Measurements from ENCODE around the gene TSPAN7.
A peak's percentile ranks its signal among the peaks of the same experiment; 100 is the strongest.

TSPAN7 gene, protein sequence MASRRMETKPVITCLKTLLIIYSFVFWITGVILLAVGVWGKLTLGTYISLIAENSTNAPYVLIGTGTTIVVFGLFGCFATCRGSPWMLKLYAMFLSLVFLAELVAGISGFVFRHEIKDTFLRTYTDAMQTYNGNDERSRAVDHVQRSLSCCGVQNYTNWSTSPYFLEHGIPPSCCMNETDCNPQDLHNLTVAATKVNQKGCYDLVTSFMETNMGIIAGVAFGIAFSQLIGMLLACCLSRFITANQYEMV

GRCh38 chrX:38561126-38561868 is at the start of gene TSPAN7:
TSS of gene TSPAN7 (plus strand) at chrX:38561542. CDS start at chrX:38561547, 5 bp downstream.
- Histone ChIP-seq H3K27ac (ENCODE audit: low read depth, low read length) (peak within 1 kb of the TSS; percentile 27), H3K9ac (ENCODE audit: low read length) (no peak within 1 kb of the TSS), H3K36me3 (ENCODE audit: insufficient read depth, low read length) (no peaks in the 10 kb centered on the region)

DNA sequence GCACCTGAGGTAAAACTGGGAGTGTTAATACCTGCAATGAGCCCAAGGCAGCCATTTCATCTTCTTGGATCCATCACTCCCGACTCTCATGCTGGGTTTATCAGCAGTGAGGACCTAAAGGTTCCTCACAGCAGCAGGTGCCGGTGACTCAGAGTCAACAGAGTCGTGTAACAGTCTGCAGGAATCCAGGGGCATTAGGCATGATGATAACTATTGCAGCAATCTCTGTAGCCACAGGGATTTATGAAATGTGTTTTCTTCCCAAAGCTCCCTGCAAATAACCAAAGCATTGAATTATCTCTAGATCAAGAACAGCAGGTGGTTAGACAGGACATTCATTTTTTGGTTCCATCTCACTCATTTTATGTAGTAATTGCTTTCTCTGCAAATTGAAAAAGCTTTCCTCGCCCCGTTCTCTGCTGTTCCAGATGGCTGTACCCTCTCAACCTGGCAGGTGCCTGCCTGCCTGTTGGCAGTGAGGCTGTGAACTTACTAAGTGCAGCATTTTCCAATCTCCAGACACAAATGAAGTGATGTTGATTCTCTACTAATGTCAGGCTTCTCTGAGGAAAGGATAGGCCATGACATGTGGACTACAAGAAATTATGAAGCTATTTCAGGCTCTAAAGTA is 48.1 kb upstream of the TSPAN7 start:
- H3K9ac ChIP-seq (ENCODE audit: low read length): no peak overlapping the region
- no peak overlapping the region for H3K27ac ChIP-seq (ENCODE audit: low read depth, low read length)
- no peaks in the 10 kb centered on the region for H3K36me3 ChIP-seq (ENCODE audit: insufficient read depth, low read length)
- no peak overlapping the region for H3K4me3 ChIP-seq (ENCODE audit: low read depth in 1 of 2, low read length in 2 of 2)
- peaks cover 0 to 4% of the 10 kb centered on the region in 2 donors for H3K27me3 ChIP-seq (ENCODE audit: control insufficient read depth in 1 of 2, insufficient read depth in 2 of 2, low read length in 2 of 2)
- no peaks in the 10 kb centered on the region for H3K9me3 ChIP-seq (ENCODE audit: low read length)
- H3K4me1 ChIP-seq (ENCODE audit: insufficient read depth, low read length): no peaks in the 10 kb centered on the region

More at GRCh38 chrX:38561126-38561868, at the start of gene TSPAN7:
- Histone ChIP-seq H3K9me3 (ENCODE audit: low read length) (no peaks in the 10 kb centered on the region), H3K4me1 (ENCODE audit: insufficient read depth, low read length) (no peaks in the 10 kb centered on the region), H3K4me3 (ENCODE audit: low read depth in 1 of 2, low read length in 2 of 2) (peak within 1 kb of the TSS; percentile 48 to 49), H3K27me3 (ENCODE audit: control insufficient read depth in 1 of 2, insufficient read depth in 2 of 2, low read length in 2 of 2) (peaks cover 0 to 6% of the 10 kb centered on the region in 2 donors)

DNA sequence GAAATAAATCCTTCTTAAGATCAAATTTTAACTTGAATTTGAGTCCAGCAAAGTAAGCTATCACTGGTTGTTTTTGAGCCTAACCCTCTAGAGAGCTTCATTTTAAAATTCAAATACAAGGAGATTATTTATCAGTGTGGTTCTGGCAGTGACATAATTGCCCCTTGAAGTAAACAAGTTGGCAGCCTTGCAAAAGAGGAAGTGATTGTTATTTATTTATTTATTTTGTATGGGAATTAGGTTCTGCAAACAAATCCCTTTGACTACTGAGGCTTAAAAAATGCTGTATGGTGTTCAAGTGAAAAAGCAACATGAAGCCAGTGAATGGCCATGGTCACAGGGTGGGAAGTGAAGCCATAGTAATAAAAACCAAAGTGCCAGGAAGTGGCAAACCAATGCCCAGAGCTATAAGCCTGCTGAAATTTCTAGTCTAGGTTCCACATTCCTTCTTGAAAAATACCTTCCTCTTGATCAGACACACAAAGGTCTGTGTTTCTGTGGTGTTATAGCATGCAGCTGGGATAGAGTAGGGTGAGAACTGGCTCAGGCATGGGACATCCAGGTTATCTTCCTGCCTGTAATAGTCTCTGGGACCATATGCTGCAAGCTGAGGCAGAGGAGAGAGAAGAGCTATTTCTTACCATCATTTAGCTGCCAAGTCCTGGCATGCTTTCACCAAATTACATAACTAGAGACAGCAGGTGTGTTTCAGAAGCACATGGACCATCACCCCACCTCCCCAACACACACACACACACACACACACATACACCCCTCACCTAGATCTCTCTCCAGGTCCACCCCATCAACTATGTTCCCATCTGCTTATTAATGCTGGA is 47.1 kb upstream of the TSPAN7 start:
- Histone ChIP-seq H3K9ac (ENCODE audit: low read length) (no peak overlapping the region), H3K27me3 (ENCODE audit: control insufficient read depth in 1 of 2, insufficient read depth in 2 of 2, low read length in 2 of 2) (peaks cover 0 to 4% of the 10 kb centered on the region in 2 donors), H3K4me1 (ENCODE audit: insufficient read depth, low read length) (no peaks in the 10 kb centered on the region), H3K4me3 (ENCODE audit: low read depth in 1 of 2, low read length in 2 of 2) (no peak overlapping the region), H3K36me3 (ENCODE audit: insufficient read depth, low read length) (no peaks in the 10 kb centered on the region), H3K9me3 (ENCODE audit: low read length) (no peaks in the 10 kb centered on the region), H3K27ac (ENCODE audit: low read depth, low read length) (no peak overlapping the region)

DNA sequence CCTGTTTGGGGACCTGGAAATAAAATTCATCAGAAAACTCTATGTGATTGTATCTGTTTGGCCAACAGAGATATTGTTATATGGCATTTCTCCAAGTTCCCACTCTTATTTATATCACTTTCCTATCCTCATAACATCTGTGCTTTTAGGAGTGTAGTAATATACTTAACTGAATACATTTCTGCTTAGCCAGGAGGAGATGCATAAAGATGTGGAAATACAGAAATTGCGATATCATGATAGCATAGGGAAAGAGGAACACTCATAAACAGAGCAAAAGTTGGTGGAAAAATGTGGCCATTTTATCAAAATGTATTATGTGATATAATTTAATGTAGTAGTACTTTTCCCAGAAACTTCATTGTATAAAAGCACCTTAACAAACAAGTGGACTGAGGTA is 46.1 kb upstream of the TSPAN7 start:
- Histone ChIP-seq H3K4me1 (ENCODE audit: insufficient read depth, low read length) (no peaks in the 10 kb centered on the region), H3K36me3 (ENCODE audit: insufficient read depth, low read length) (no peaks in the 10 kb centered on the region), H3K9ac (ENCODE audit: low read length) (no peak overlapping the region), H3K4me3 (ENCODE audit: low read depth in 1 of 2, low read length in 2 of 2) (no peak overlapping the region), H3K27me3 (ENCODE audit: control insufficient read depth in 1 of 2, insufficient read depth in 2 of 2, low read length in 2 of 2) (peaks cover 0 to 4% of the 10 kb centered on the region in 2 donors), H3K27ac (ENCODE audit: low read depth, low read length) (no peak overlapping the region), H3K9me3 (ENCODE audit: low read length) (no peaks in the 10 kb centered on the region)

DNA sequence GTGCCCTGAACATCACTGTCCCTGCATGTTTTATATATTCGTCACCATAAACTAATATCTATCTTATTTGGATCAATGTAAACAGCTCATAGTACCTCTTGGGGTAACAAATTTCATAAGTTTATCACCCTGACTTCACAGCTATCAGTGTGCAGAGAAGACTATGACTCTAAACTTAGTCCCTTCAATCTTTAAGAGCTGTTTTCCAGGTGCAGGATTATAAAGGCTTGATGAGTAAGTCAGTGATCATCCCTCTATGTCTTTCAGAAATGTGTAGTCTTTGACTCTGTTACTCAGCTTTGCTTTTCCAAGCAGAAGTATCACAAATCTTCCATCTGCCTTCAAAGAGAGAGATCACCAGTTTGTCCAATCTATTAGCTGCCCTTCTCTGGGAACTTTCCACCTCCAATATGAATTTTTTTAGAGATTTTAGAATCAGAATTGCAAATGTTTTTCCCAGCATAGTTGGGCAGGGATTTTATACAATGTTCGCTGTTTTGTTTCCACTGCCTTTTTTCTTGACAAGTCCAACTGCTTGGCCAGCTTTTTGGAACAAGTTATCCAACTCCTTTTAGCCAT is 45.1 kb upstream of the TSPAN7 start:
- Histone ChIP-seq H3K4me3 (ENCODE audit: low read depth in 1 of 2, low read length in 2 of 2) (no peak overlapping the region), H3K27ac (ENCODE audit: low read depth, low read length) (no peak overlapping the region), H3K27me3 (ENCODE audit: control insufficient read depth in 1 of 2, insufficient read depth in 2 of 2, low read length in 2 of 2) (peaks cover 0 to 4% of the 10 kb centered on the region in 2 donors), H3K9me3 (ENCODE audit: low read length) (no peaks in the 10 kb centered on the region), H3K4me1 (ENCODE audit: insufficient read depth, low read length) (no peaks in the 10 kb centered on the region), H3K36me3 (ENCODE audit: insufficient read depth, low read length) (no peaks in the 10 kb centered on the region), H3K9ac (ENCODE audit: low read length) (no peak overlapping the region)

DNA sequence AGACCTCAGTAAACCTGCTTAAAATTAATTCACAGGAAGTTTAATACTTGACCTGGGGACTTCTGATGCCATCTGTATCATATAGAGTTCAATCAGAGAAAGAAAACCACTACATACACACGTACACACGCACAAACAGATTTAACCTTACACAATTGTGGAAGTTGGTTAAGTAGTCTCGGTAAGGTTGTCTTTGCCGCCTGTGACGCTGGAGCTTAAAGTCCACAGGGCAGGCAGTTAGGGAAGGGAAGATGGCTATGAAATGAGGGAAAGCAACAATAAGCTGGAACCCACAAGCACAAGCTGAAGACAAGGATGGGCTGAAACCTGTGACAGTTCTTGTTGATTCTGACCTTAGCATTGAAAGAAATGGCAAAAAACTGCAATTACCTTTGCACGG is 41.7 kb upstream of the TSPAN7 start:
- H3K9ac ChIP-seq (ENCODE audit: low read length): no peak overlapping the region
- H3K27ac ChIP-seq (ENCODE audit: low read depth, low read length): no peak overlapping the region
- H3K4me1 ChIP-seq (ENCODE audit: insufficient read depth, low read length): no peaks in the 10 kb centered on the region
- no peaks in the 10 kb centered on the region for H3K36me3 ChIP-seq (ENCODE audit: insufficient read depth, low read length)
- no peak overlapping the region for H3K4me3 ChIP-seq (ENCODE audit: low read depth in 1 of 2, low read length in 2 of 2)
- peaks cover 0 to 4% of the 10 kb centered on the region in 2 donors for H3K27me3 ChIP-seq (ENCODE audit: control insufficient read depth in 1 of 2, insufficient read depth in 2 of 2, low read length in 2 of 2)
- H3K9me3 ChIP-seq (ENCODE audit: low read length): no peaks in the 10 kb centered on the region

- no peaks in the 10 kb centered on the region for H3K9me3 ChIP-seq (ENCODE audit: low read length)
- H3K27me3 ChIP-seq (ENCODE audit: control insufficient read depth in 1 of 2, insufficient read depth in 2 of 2, low read length in 2 of 2): no peaks in the 10 kb centered on the region
- H3K4me3 ChIP-seq (ENCODE audit: low read depth in 1 of 2, low read length in 2 of 2): no peak overlapping the region
- H3K4me1 ChIP-seq (ENCODE audit: insufficient read depth, low read length): no peaks in the 10 kb centered on the region
- no peaks in the 10 kb centered on the region for H3K36me3 ChIP-seq (ENCODE audit: insufficient read depth, low read length)
- H3K9ac ChIP-seq (ENCODE audit: low read length): no peak overlapping the region
- no peak overlapping the region for H3K27ac ChIP-seq (ENCODE audit: low read depth, low read length)
Measured at GRCh38 chrX:38538134-38538533, 23.2 kb upstream of the TSPAN7 start.

DNA sequence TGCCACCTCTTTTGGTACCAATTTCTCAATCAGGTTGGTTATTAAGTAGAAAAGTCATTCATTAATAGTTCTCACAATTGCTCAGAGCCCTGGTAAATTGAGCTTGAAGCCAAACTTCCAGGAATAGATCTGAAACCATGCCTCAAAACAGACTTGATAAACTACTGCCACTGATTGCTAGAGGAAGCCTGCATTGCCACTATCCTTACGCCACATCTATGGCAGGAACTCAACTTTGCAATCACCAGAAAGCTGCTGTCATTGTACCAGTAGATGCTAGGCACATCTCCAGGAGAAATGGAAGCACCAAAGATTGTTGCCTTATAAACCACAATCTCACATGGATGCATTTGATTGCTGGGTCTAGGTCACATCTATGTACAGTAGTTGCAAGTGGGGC is 21.6 kb upstream of the TSPAN7 start:
- H3K27ac ChIP-seq (ENCODE audit: low read depth, low read length): no peak overlapping the region
- no peaks in the 10 kb centered on the region for H3K4me1 ChIP-seq (ENCODE audit: insufficient read depth, low read length)
- no peaks in the 10 kb centered on the region for H3K9me3 ChIP-seq (ENCODE audit: low read length)
- H3K36me3 ChIP-seq (ENCODE audit: insufficient read depth, low read length): no peaks in the 10 kb centered on the region
- H3K9ac ChIP-seq (ENCODE audit: low read length): no peak overlapping the region
- H3K4me3 ChIP-seq (ENCODE audit: low read depth in 1 of 2, low read length in 2 of 2): no peak overlapping the region
- H3K27me3 ChIP-seq (ENCODE audit: control insufficient read depth in 1 of 2, insufficient read depth in 2 of 2, low read length in 2 of 2): no peaks in the 10 kb centered on the region

GRCh38 chrX:38548508-38548907 is 12.8 kb upstream of the TSPAN7 start:
- Histone ChIP-seq H3K27ac (ENCODE audit: low read depth, low read length) (no peak overlapping the region), H3K9me3 (ENCODE audit: low read length) (no peaks in the 10 kb centered on the region)

GRCh38 chrX:38552721-38553120 is 8.6 kb upstream of the TSPAN7 start:
- Histone ChIP-seq H3K36me3 (ENCODE audit: insufficient read depth, low read length) (no peaks in the 10 kb centered on the region), H3K4me3 (ENCODE audit: low read depth in 1 of 2, low read length in 2 of 2) (no peak overlapping the region), H3K27ac (ENCODE audit: low read depth, low read length) (no peak overlapping the region), H3K9ac (ENCODE audit: low read length) (no peak overlapping the region), H3K27me3 (ENCODE audit: control insufficient read depth in 1 of 2, insufficient read depth in 2 of 2, low read length in 2 of 2) (no peaks in the 10 kb centered on the region), H3K4me1 (ENCODE audit: insufficient read depth, low read length) (no peaks in the 10 kb centered on the region), H3K9me3 (ENCODE audit: low read length) (no peaks in the 10 kb centered on the region)

More at GRCh38 chrX:38548508-38548907, 12.8 kb upstream of the TSPAN7 start:
- H3K9ac ChIP-seq (ENCODE audit: low read length): no peak overlapping the region
- no peaks in the 10 kb centered on the region for H3K27me3 ChIP-seq (ENCODE audit: control insufficient read depth in 1 of 2, insufficient read depth in 2 of 2, low read length in 2 of 2)
- H3K36me3 ChIP-seq (ENCODE audit: insufficient read depth, low read length): no peaks in the 10 kb centered on the region
- H3K4me3 ChIP-seq (ENCODE audit: low read depth in 1 of 2, low read length in 2 of 2): no peak overlapping the region
- H3K4me1 ChIP-seq (ENCODE audit: insufficient read depth, low read length): no peaks in the 10 kb centered on the region

- Histone ChIP-seq H3K9me3 (ENCODE audit: low read length) (no peaks in the 10 kb centered on the region), H3K27ac (ENCODE audit: low read depth, low read length) (no peak overlapping the region), H3K4me3 (ENCODE audit: low read depth in 1 of 2, low read length in 2 of 2) (no peak overlapping the region), H3K36me3 (ENCODE audit: insufficient read depth, low read length) (no peaks in the 10 kb centered on the region), H3K9ac (ENCODE audit: low read length) (no peak overlapping the region), H3K4me1 (ENCODE audit: insufficient read depth, low read length) (no peaks in the 10 kb centered on the region), H3K27me3 (ENCODE audit: control insufficient read depth in 1 of 2, insufficient read depth in 2 of 2, low read length in 2 of 2) (peaks cover 0 to 6% of the 10 kb centered on the region in 2 donors)
Measured at GRCh38 chrX:38558686-38559085, 2.7 kb upstream of the TSPAN7 start.

Measured in muscle layer of colon (tissue), 2 donors.